Thyroid gland (tissue), 4 donors: Measurements from ENCODE around the gene SLCO4A1. TPM values are rescaled to one million over a fixed set of nuclear protein-coding genes. Genes with fewer than 3 reads are reported as not detected.
A peak's percentile ranks its signal among the peaks of the same experiment; 100 is the strongest.

Experiments
- DNase-seq, 2 donors: peaks; one replicate each; pipeline ENCODE4 v3.0.0-alpha.2; 2019
- H3K27ac ChIP-seq, 3 donors: fragments of 200-600 bp; sonication (generic); 1 replicate in 2 of 3; 2 replicates in 1 of 3; pipeline ENCODE4 v1.5.1; 2016 to 2019; ENCODE audit warnings: mild to moderate bottlenecking in 1 of 3, moderate library complexity in 1 of 3
- H3K27me3 ChIP-seq: fragments of 200-600 bp; sonication (generic); one replicate; pipeline ENCODE4 v1.5.1; 2019
- H3K36me3 ChIP-seq, 2 donors: fragments of 200-600 bp; sonication (generic); one replicate each; pipeline ENCODE4 v1.5.1; 2016 to 2019
- H3K4me1 ChIP-seq, 2 donors: fragments of 200-600 bp; sonication (generic); one replicate each; pipeline ENCODE4 v1.5.1; 2017 to 2019
- H3K4me3 ChIP-seq, 3 donors: fragments of 200-600 bp; sonication (generic); replicated peaks in 1 of 3; 1 replicate in 2 of 3; 2 replicates in 1 of 3; pipeline ENCODE4 v1.5.1; 2016; ENCODE audit warnings: mild to moderate bottlenecking in 1 of 3
- H3K9me3 ChIP-seq: fragments of 200-600 bp; sonication (generic); one replicate; pipeline ENCODE4 v1.5.1; 2017
- CTCF ChIP-seq, 6 experiments: fragments of 200-600 bp in 3 of 6; fragments of 450-650 bp in 3 of 6; sonication (generic) in 3 of 6; IDR thresholded peaks; one replicate each; pipeline ENCODE4 v1.5.1; 2016 to 2019; ENCODE audit warnings: antibody characterized with exemption in 6 of 6, mild to moderate bottlenecking in 2 of 6, inconsistent platforms in 1 of 6, moderate library complexity in 1 of 6
- POLR2A ChIP-seq, 2 donors: fragments of 450-650 bp; IDR thresholded peaks; one replicate each; pipeline ENCODE4 v1.6.1; 2017; ENCODE audit warnings: antibody characterized with exemption in 2 of 2, mild to moderate bottlenecking in 2 of 2, moderate library complexity in 1 of 2
- WGBS, 2 donors: methylation state at CpG; one replicate each; pipeline ENCODE4 v1.1.5; 2017; 5-methylcytosine and 5-hydroxymethylcytosine counted together
- intact Hi-C: fragments of 100-400 bp; cut with DNase I; formaldehyde crosslinking; loops from one replicate; pipeline ENCODE4 v1.15.1; 2023
- total RNA-seq, 4 donors: library from RNA; depleted of rRNA; stranded (reverse); fragments of >200 nt; gene quantifications; one replicate each; pipeline ENCODE4 v1.2.3, GENCODE V29; 2016

Gene SLCO4A1
- total RNA-seq = 10 to 100 TPM in 1 of 4 donors, 1 to 10 TPM in 3; 5.3 to 18.3 (median 6.7) TPM

DNA sequence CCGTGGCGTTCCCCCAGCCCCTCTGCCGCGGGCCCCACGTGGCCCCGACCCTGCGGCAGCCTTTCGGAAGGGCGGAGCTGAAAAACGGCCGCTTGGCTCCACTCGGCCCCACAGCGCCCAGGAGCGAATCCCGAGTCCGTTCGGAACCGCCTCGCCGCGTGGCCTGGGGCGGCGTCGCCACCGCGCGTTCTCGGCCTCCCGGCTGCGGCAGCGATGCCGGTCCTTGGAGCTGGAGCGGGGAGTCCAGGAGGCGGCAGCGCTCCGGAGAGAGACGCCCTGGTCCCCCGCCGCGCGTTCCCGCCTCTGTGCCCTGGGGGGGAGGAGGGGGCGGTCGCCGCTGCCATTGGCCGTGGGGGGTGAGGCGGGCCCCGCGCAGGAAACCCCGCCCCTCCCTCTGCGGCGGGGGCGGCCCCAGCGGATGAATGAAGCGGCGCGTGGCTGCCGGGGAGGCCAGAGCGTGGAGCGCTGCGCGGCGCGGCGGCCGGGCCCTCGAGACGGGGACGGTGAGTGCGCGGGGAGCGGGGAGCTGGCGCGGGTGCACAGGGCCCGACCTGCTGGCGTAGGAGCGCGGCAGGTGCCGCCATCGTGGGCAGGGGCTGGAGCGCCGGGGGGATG is at the start of gene SLCO4A1:
Gene SLCO4A1, plus strand, starts transcription at position 453 of the 615 bp plus-strand sequence. CDS start 13,952 bp downstream, outside the sequence.
- Histone ChIP-seq H3K27me3 (peaks cover 9% of the 10 kb centered on the region), H3K4me1 (peaks cover 16 to 21% of the 10 kb centered on the region in 2 donors), H3K4me3 (peak within 1 kb of the TSS in 1 of 3 donors; percentile 37), H3K9me3 (no peaks in the 10 kb centered on the region), H3K36me3 (no peaks in the 10 kb centered on the region), H3K27ac (peak within 1 kb of the TSS in 2 of 3 donors; percentile 17 to 50)
- intact Hi-C loops = no loop called here
- no peak for TF ChIP-seq CTCF (IDR thresholded peaks at IDR 0.05)
- peak in 1 of 2 donors; percentile 60 for TF ChIP-seq POLR2A (IDR thresholded peaks at IDR 0.05)
- peak; percentile 57 to 67 for DNase-seq
- 0% methylated on average over 2 of the region's 82 CpGs; no CpG with 5 or more reads in 1 of the 2 donors for WGBS, 2 donors

GRCh38 chr20:62592506-62593177 is 49.7 kb upstream of the SLCO4A1 start:
- no peak for DNase-seq
- WGBS, 2 donors = 64 to 67% methylated on average over 11 of the region's 11 CpGs
- intact Hi-C loops = no loop called here
- Histone ChIP-seq H3K27me3 (no peaks in the 10 kb centered on the region), H3K36me3 (no peaks in the 10 kb centered on the region), H3K4me1 (peaks cover 0 to 4% of the 10 kb centered on the region in 2 donors), H3K27ac (no peak overlapping the region), H3K9me3 (no peaks in the 10 kb centered on the region), H3K4me3 (no peak overlapping the region)
- TF ChIP-seq CTCF (IDR thresholded peaks at IDR 0.05) (no peak), POLR2A (IDR thresholded peaks at IDR 0.05) (no peak)

DNA sequence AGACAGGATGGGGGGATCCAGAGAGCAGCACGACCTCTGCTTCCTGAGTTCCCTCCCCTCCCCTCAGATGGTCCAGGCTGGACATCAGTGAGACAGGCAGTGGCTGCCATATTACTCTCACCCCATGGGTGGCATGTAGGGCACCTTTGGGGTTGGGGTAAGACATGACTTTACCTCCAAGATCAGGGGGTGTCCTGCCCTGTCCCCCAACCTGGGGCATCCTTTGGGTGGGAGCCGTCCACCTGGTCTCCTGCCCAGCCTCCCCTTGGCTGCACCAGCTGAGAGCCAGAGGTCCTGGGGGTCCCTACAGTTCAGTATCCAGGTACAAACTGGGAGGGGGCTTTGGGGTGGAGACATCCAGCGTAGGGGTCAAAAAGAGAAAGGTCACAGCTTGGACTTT is 48.7 kb upstream of the SLCO4A1 start:
- Histone ChIP-seq H3K4me1 (peaks cover 0 to 4% of the 10 kb centered on the region in 2 donors), H3K27ac (no peak overlapping the region), H3K9me3 (no peaks in the 10 kb centered on the region), H3K36me3 (no peaks in the 10 kb centered on the region), H3K4me3 (no peak overlapping the region), H3K27me3 (no peaks in the 10 kb centered on the region)
- TF ChIP-seq CTCF (IDR thresholded peaks at IDR 0.05) (no peak), POLR2A (IDR thresholded peaks at IDR 0.05) (no peak)
- intact Hi-C loops = no loop called here
- no peak for DNase-seq
- 73 to 100% methylated on average over 1 to 3 of the region's 3 CpGs for WGBS, 2 donors

GRCh38 chr20:62595069-62595468 is 47.2 kb upstream of the SLCO4A1 start:
- DNase-seq = no peak
- 72 to 79% methylated on average over 4 of the region's 4 CpGs for WGBS, 2 donors
- no peak overlapping the region for H3K27ac ChIP-seq
- no peaks in the 10 kb centered on the region for H3K27me3 ChIP-seq
- H3K9me3 ChIP-seq = no peaks in the 10 kb centered on the region
- TF ChIP-seq CTCF (IDR thresholded peaks at IDR 0.05) (no peak), POLR2A (IDR thresholded peaks at IDR 0.05) (no peak)
- intact Hi-C loops = no loop called here
- H3K36me3 ChIP-seq = no peaks in the 10 kb centered on the region
- H3K4me3 ChIP-seq = no peak overlapping the region
- H3K4me1 ChIP-seq = peaks cover 0 to 4% of the 10 kb centered on the region in 2 donors

GRCh38 chr20:62595491-62595890 is 46.8 kb upstream of the SLCO4A1 start:
- H3K36me3 ChIP-seq = no peaks in the 10 kb centered on the region
- no peak for DNase-seq
- no peak for TF ChIP-seq CTCF (IDR thresholded peaks at IDR 0.05)
- no peak for TF ChIP-seq POLR2A (IDR thresholded peaks at IDR 0.05)
- H3K9me3 ChIP-seq = no peaks in the 10 kb centered on the region
- intact Hi-C loops = no loop called here
- WGBS, 2 donors = 38 to 44% methylated on average over 14 of the region's 15 CpGs
- H3K4me3 ChIP-seq = no peak overlapping the region
- H3K4me1 ChIP-seq = peaks cover 0 to 4% of the 10 kb centered on the region in 2 donors
- H3K27ac ChIP-seq = no peak overlapping the region
- no peaks in the 10 kb centered on the region for H3K27me3 ChIP-seq
